ENCODE data around the gene NRAP. TPM values are rescaled to one million over a fixed set of nuclear protein-coding genes. Genes with fewer than 3 reads are reported as not detected.

NRAP gene
- total and polyA plus RNA-seq, 2 donors (not counting 3 experiments of a cell fraction or from before 2014, with no cell fraction given), result not detected

- Histone ChIP-seq H2AFZ (ENCODE audit: low read depth, low read length) (no peak overlapping the region), H3K9me3 (replicated peaks; ENCODE audit: control insufficient read depth, insufficient read depth, low read length) (no peaks in the 10 kb centered on the region), H3K9ac (replicated peaks; ENCODE audit: extremely low read depth, insufficient read depth, low read length) (no peak overlapping the region), H3K4me3 (replicated peaks in 1 of 3; ENCODE audit: insufficient read depth in 1 of 3, low read depth in 1 of 3, low read length in 3 of 3) (no peak overlapping the region), H4K20me1 (replicated peaks; ENCODE audit: control insufficient read depth, extremely low read depth, insufficient read depth, low read length) (no peaks in the 10 kb centered on the region), H3K27me3 (ENCODE audit: control insufficient read depth in 2 of 2, insufficient read depth in 2 of 2, low read length in 2 of 2) (no peaks in the 10 kb centered on the region), H3K9me1 (replicated peaks; ENCODE audit: control insufficient read depth, extremely low read depth, insufficient read depth, low read length) (no peaks in the 10 kb centered on the region), H3K36me3 (ENCODE audit: control insufficient read depth in 2 of 2, extremely low read depth in 1 of 2, insufficient read depth in 2 of 2, low read length in 2 of 2) (no peaks in the 10 kb centered on the region), H3K27ac (ENCODE audit: insufficient read depth, low read depth, low read length) (no peak overlapping the region), H3K79me2 (ENCODE audit: control insufficient read depth, insufficient read depth, low read length) (no peaks in the 10 kb centered on the region), H3K4me2 (ENCODE audit: insufficient read depth, low read length) (no peak overlapping the region), H3K4me1 (ENCODE audit: control insufficient read depth, extremely low read depth, insufficient read depth, low read length) (no peaks in the 10 kb centered on the region)
- no peak for FAIRE-seq
- dilution Hi-C loops (cut with MboI; ENCODE audit: extremely low pct_ligation_motif_present, low sequenced_read_pairs) (no loop called here), intact Hi-C loops (cut with micrococcal nuclease) (no loop called here)
- no peak for DNase-seq (ENCODE audit: low read depth, low spot score)
- BruUV-seq (replicated peaks), result no TSS peak
- TF ChIP-seq MAX (IDR thresholded peaks at IDR 0.05; ENCODE audit: insufficient read depth, insufficient read length) (no peak), GATA2 (IDR thresholded peaks at IDR 0.05; ENCODE audit: insufficient read depth, insufficient read length, low read depth, low read length) (no peak), POLR2AphosphoS5 (IDR thresholded peaks at IDR 0.05; ENCODE audit: insufficient read depth, low read depth, low read length) (no peak), EZH2 (IDR thresholded peaks at IDR 0.05; ENCODE audit: borderline replicate concordance, low read depth, low read length, severe bottlenecking) (no peak), POLR2A (IDR thresholded peaks at IDR 0.05; ENCODE audit: low read depth, low read length) (no peak), JUN (IDR thresholded peaks at IDR 0.05; ENCODE audit: borderline replicate concordance, insufficient read depth, insufficient read length, low read depth) (no peak), MYC (IDR thresholded peaks at IDR 0.05; ENCODE audit: low read depth, low read length) (no peak)
- TF ChIP-seq, protein P1, sequence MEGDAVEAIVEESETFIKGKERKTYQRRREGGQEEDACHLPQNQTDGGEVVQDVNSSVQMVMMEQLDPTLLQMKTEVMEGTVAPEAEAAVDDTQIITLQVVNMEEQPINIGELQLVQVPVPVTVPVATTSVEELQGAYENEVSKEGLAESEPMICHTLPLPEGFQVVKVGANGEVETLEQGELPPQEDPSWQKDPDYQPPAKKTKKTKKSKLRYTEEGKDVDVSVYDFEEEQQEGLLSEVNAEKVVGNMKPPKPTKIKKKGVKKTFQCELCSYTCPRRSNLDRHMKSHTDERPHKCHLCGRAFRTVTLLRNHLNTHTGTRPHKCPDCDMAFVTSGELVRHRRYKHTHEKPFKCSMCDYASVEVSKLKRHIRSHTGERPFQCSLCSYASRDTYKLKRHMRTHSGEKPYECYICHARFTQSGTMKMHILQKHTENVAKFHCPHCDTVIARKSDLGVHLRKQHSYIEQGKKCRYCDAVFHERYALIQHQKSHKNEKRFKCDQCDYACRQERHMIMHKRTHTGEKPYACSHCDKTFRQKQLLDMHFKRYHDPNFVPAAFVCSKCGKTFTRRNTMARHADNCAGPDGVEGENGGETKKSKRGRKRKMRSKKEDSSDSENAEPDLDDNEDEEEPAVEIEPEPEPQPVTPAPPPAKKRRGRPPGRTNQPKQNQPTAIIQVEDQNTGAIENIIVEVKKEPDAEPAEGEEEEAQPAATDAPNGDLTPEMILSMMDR (IDR thresholded peaks at IDR 0.05; ENCODE audit: extremely low read depth in 1 of 2, insufficient read depth in 1 of 2, low read depth in 1 of 2, low read length in 2 of 2), result no peak
- CTCF ChIA-PET, result no interaction called here
- POLR2A ChIA-PET, result no interaction called here
Measured at GRCh38 chr10:113589201-113589770, 74.6 kb downstream of the NRAP start.

All from endothelial cell of umbilical vein (primary cell).